Inferior parietal cortex (tissue), 1 donor: ENCODE data around the gene OSBPL5.

Experiments
- DNase-seq: peaks from one replicate; pipeline ENCODE4 v3.0.0-alpha.2; 2016; ENCODE audit errors: extremely low spot score

OSBPL5 gene

GRCh38 chr11:3134218-3134621 lies 30.9 kb downstream of the OSBPL5 start:
- no peak for DNase-seq

GRCh38 chr11:3133261-3134217 lies 31.6 kb downstream of the OSBPL5 start:
- DNase-seq, result no peak

- no peak for DNase-seq
Measured at GRCh38 chr11:3132831-3133260, 32.3 kb downstream of the OSBPL5 start.

GRCh38 chr11:3132271-3132781 lies 32.8 kb downstream of the OSBPL5 start:
- DNase-seq, result no peak

- no peak for DNase-seq
Measured at GRCh38 chr11:3131330-3131941, 33.7 kb downstream of the OSBPL5 start.

GRCh38 chr11:3130269-3131071 lies 34.6 kb downstream of the OSBPL5 start:
- DNase-seq, result peak; percentile 2

GRCh38 chr11:3129591-3130268 lies 35.4 kb downstream of the OSBPL5 start:
- DNase-seq, result no peak

- no peak for DNase-seq
Measured at GRCh38 chr11:3129181-3129590, 35.9 kb downstream of the OSBPL5 start.

- no peak for DNase-seq
Measured at GRCh38 chr11:3128356-3129180, 36.5 kb downstream of the OSBPL5 start.

GRCh38 chr11:3127706-3128355 lies 37.3 kb downstream of the OSBPL5 start:
- no peak for DNase-seq

GRCh38 chr11:3126901-3127691 lies 38.0 kb downstream of the OSBPL5 start:
- DNase-seq, result no peak

- no peak for DNase-seq
Measured at GRCh38 chr11:3126207-3126865, 38.8 kb downstream of the OSBPL5 start.

GRCh38 chr11:3124821-3125220 lies 40.3 kb downstream of the OSBPL5 start:
- no peak for DNase-seq

- DNase-seq, result peak; percentile 3
Measured at GRCh38 chr11:3123761-3124733, 41.1 kb downstream of the OSBPL5 start.

GRCh38 chr11:3123305-3123704 lies 41.8 kb downstream of the OSBPL5 start:
- peak; percentile 51 for DNase-seq

- DNase-seq, result no peak
Measured at GRCh38 chr11:3122775-3123201, 42.3 kb downstream of the OSBPL5 start.
